Measurements from ENCODE around the gene BZW2. TPM values are rescaled to one million over a fixed set of nuclear protein-coding genes. Genes with fewer than 3 reads are reported as not detected.
A peak's percentile ranks its signal among the peaks of the same experiment; 100 is the strongest.

Gene BZW2
- total RNA-seq, 1 donor from 2014 or later: 104 TPM

GRCh38 chr7:16627236-16627635 lies 18.7 kb upstream of the BZW2 start:
- H3K4me1 Mint-ChIP-seq: no peaks in the 10 kb centered on the region
- H3K27me3 Mint-ChIP-seq: no peaks in the 10 kb centered on the region
- no peaks in the 10 kb centered on the region for H3K9me3 Mint-ChIP-seq
- intact Hi-C loops (cut with micrococcal nuclease): no loop called here
- peaks cover 8% of the 10 kb centered on the region for H3K36me3 Mint-ChIP-seq (ENCODE audit: low read depth)
- H3K27ac Mint-ChIP-seq: no peak overlapping the region
- H3K4me3 Mint-ChIP-seq: no peak overlapping the region
- no peak for DNase-seq

- Mint-ChIP-seq H3K27me3 (no peaks in the 10 kb centered on the region), H3K4me3 (no peak overlapping the region), H3K27ac (no peak overlapping the region), H3K36me3 (ENCODE audit: low read depth) (peaks cover 14% of the 10 kb centered on the region), H3K4me1 (no peaks in the 10 kb centered on the region), H3K9me3 (no peaks in the 10 kb centered on the region)
- intact Hi-C loops (cut with micrococcal nuclease): no loop called here
- no peak for DNase-seq
Observed at GRCh38 chr7:16630654-16631053, 15.3 kb upstream of the BZW2 start.

GRCh38 chr7:16634271-16634738 lies 11.7 kb upstream of the BZW2 start:
- H3K27ac Mint-ChIP-seq: no peak overlapping the region
- DNase-seq: no peak
- intact Hi-C loops (cut with micrococcal nuclease): no loop called here
- no peaks in the 10 kb centered on the region for H3K27me3 Mint-ChIP-seq
- no peaks in the 10 kb centered on the region for H3K9me3 Mint-ChIP-seq
- no peak overlapping the region for H3K4me3 Mint-ChIP-seq
- H3K36me3 Mint-ChIP-seq (ENCODE audit: low read depth): peaks cover 15% of the 10 kb centered on the region
- H3K4me1 Mint-ChIP-seq: peaks cover 6% of the 10 kb centered on the region

DNA sequence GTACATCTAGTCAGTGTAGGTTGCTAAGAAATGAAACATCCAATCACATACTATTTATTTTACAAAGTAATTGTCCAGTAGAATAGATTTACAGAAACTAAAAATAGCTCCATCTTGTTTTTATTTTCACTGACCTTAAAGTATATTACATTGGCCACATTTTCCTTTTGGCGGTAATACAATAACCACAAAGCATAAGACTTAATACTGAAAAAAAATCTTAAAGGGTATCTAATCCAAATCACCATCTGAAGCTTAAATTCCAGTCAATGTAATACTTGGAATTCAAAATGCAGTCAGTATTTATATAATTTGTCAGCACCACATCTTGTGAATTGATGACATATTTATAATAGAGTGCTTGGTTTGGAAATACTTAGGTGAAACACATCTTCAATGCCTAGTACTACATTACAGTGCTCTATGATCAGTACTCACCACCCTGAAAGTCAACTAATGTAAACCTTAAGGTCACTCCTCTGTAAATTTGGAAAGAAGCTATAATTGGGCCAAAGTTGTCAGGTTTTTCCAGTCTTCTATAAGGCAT lies 9.4 kb upstream of the BZW2 start:
- H3K36me3 Mint-ChIP-seq (ENCODE audit: low read depth): peaks cover 15% of the 10 kb centered on the region
- no peak overlapping the region for H3K27ac Mint-ChIP-seq
- H3K4me1 Mint-ChIP-seq: peaks cover 8% of the 10 kb centered on the region
- intact Hi-C loops (cut with micrococcal nuclease): no loop called here
- DNase-seq: no peak
- H3K27me3 Mint-ChIP-seq: no peaks in the 10 kb centered on the region
- H3K4me3 Mint-ChIP-seq: no peak overlapping the region
- no peaks in the 10 kb centered on the region for H3K9me3 Mint-ChIP-seq

- Mint-ChIP-seq H3K27ac (no peak overlapping the region), H3K4me1 (peaks cover 8% of the 10 kb centered on the region), H3K4me3 (no peak overlapping the region), H3K9me3 (no peaks in the 10 kb centered on the region), H3K36me3 (ENCODE audit: low read depth) (peaks cover 11% of the 10 kb centered on the region), H3K27me3 (no peaks in the 10 kb centered on the region)
- DNase-seq: no peak
- intact Hi-C loops (cut with micrococcal nuclease): no loop called here
Observed at GRCh38 chr7:16637379-16637778, 8.6 kb upstream of the BZW2 start.

DNA sequence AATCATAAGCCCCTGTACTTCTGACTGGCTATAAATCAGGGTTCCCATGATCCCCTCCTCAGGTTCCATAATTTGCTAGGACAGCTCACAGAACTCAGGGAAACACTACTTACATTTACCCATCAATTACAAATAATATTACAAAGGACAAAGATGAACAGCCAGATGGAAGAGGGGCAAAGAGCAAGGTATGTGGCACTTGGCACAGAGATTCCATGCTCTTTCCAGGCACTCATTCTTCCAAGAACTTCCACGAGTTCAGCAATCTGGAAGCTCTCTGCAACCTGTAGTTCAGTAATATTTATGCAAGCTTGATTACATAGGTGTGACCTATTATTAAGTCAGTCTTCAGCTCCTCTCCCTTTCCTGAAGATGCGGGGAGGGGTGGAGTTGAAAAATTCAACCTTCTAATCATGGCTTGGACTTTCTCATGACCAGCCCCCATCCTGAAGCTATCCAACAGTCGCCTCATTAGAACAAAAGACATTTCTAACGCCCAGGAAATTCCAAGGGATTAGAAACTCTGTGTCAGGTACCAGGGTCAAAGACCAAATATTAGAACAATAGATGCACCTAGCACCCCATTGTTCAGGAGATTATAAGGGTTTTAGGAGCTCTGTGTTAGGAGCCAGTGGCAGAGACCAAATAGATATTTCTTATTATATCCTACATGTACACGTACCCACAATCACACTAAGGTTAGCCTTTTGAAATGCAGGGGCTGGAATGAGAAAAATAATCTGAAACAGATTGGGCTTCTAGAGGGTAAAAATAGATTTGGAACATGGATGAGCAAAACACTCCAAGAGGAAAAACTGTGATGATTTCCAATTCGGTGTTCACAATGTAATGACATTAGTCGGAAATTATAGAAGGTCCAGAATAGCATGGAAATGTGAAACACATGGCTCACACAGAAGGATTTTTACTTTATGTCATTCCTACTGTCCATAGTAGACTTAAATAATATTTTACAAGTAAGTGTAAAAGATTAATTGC lies 7.4 kb upstream of the BZW2 start:
- Mint-ChIP-seq H3K27ac (no peak overlapping the region), H3K4me1 (peaks cover 14% of the 10 kb centered on the region), H3K9me3 (no peaks in the 10 kb centered on the region)

DNA sequence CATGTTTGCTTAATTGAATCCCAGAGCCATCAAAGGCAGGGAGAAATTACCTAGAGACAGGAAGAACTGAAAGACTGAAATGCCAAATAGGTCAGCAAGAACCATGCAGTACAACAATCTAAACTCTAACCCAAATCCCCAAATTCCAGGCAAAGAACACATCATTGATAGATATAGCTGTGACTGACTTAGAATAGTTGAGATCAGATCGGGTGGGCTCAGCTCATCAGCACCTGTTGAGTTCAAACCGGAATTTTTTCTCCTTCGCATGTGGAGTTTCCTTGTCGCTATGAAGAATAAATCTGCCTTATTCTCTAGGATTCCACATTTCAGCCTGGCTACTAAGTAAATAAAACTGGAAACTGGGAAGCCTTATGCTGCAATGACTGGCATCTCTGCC lies 1.8 kb upstream of the BZW2 start:
- Mint-ChIP-seq H3K4me3 (peak overlapping the region; percentile 93), H3K9me3 (peaks cover 6% of the 10 kb centered on the region), H3K4me1 (peaks cover 46% of the 10 kb centered on the region), H3K27ac (peak overlapping the region; percentile 39), H3K27me3 (no peaks in the 10 kb centered on the region), H3K36me3 (ENCODE audit: low read depth) (peaks cover 23% of the 10 kb centered on the region)
- no peak for DNase-seq
- intact Hi-C loops (cut with micrococcal nuclease): loop anchor here (10.0 kb wide), 1 partner anchor 501 kb away; no protein-coding TSS in a partner anchor

More for the DNA sequence above, 7.4 kb upstream of the BZW2 start:
- Mint-ChIP-seq H3K4me3 (no peak overlapping the region), H3K36me3 (ENCODE audit: low read depth) (peaks cover 11% of the 10 kb centered on the region), H3K27me3 (no peaks in the 10 kb centered on the region)
- intact Hi-C loops (cut with micrococcal nuclease): no loop called here
- no peak for DNase-seq

DNA sequence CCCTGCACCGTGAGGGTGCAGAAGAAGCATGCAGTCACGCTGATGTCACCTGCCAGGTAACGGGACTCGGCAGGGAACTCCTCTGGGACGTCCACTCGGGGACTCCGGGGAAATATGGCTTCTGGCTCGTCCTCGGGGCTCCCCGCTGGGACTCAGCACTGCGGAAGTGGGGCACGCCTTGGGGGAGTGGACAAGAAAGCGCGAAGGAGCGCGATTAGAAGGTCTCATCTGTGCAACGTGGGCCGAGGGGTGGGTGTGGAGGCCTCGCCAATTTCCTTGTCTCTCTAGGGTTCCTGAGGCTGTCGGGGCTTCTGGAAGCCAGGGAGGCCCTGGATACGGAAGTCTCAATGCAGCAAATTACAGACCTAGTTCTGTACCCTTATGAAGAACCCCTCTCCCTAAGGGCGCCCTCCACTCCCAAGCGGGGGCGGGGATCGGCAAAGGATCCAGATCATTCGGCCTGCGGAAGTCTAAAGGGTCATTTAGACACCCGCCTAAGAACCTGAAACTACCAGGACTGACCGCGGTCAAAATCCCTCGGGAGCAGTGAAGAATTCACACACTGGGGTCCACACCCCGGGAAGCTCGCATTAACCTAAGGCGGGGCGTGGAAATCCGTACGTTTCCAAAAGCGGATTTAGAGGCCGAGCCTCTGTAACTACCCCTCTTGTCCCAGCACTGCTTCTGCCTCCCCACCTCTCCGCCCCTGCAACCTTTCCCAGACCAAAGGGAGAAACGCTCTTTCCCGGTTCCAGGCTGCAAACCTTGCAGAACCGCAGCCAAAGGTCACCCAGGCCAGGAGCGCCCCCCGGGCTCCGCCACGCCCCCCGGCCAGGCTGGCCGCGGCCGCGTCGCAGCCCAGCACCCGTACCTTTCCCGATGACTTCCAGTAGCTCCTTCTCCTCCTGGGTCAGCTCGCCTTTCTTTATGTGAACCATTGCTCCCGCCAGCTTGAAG lies 1.1 kb upstream of the BZW2 start:
- H3K4me1 Mint-ChIP-seq: peaks cover 50% of the 10 kb centered on the region
- peak overlapping the region; percentile 93 for H3K4me3 Mint-ChIP-seq
- peaks cover 23% of the 10 kb centered on the region for H3K36me3 Mint-ChIP-seq (ENCODE audit: low read depth)
- H3K27ac Mint-ChIP-seq: peak overlapping the region; percentile 99
- H3K27me3 Mint-ChIP-seq: no peaks in the 10 kb centered on the region
- H3K9me3 Mint-ChIP-seq: peaks cover 6% of the 10 kb centered on the region
- intact Hi-C loops (cut with micrococcal nuclease): loop anchor here (1.0 to 10.0 kb wide), 5 partner anchors 25 to 652 kb away; partner anchors contain the start of gene AHR
- peak; percentile 89 for DNase-seq

DNA sequence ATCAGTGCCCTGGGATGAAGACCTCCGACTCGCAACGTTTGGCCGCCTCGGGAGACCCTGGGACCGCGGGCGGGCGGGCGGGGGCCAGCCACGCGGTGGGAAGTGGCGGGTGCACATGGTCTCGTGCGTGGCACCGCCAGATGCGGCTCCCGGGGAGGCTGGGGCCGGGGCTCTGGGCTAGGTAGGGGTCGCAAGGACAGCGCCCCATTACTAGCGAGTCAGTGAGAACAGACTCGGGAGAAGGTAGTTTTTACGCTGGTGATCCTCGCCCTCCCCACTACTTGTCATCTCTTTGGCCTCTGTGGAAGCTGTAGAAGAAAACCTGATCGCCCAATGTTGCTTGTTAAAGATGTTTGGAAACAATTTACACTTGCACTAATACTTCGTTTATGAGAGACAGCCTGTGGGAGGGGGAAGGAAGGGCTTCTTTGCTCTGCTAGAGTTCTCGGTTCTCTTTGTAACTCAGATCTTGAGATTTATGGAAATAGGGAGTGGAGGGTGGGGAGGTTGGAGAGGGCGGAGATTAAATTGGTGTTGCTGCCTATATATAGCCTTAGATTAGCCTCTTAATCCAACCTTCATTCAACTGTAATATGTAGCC lies 591 bp downstream of the BZW2 start:
- Mint-ChIP-seq H3K36me3 (ENCODE audit: low read depth) (peaks cover 32% of the 10 kb centered on the region), H3K27me3 (no peaks in the 10 kb centered on the region), H3K9me3 (peaks cover 6% of the 10 kb centered on the region), H3K4me3 (peak overlapping the region; percentile 93), H3K27ac (peak overlapping the region; percentile 99), H3K4me1 (peaks cover 57% of the 10 kb centered on the region)
- DNase-seq: no peak
- intact Hi-C loops (cut with micrococcal nuclease): loop anchor here (1.0 to 10.0 kb wide), 5 partner anchors 41 to 651 kb away; partner anchors contain the start of gene AHR

DNA sequence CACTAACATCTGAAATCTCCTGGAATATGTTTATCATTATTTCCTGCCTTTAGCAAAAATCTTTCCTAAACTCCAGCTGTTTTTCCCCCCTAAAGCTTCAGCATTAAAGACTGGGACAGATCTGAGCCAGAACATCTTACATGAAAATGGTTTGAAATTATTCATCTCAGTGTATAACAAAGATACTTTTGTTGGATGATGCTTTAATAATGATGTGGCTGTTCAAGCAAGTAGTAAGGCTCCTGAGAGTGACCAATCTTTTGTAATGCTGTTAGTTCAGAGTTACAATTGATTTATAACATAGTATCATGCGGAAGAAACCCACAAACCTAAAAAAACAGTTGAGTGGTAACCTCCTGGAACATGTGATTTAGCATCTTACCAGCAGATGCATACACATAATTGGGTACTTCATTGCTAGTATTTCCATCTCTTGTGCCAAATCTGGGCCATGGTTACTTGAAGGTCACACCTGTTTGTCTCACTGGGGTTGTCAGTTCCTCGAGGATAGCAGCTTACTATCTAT lies 1.5 kb downstream of the BZW2 start:
- Mint-ChIP-seq H3K27me3 (no peaks in the 10 kb centered on the region), H3K4me1 (peaks cover 60% of the 10 kb centered on the region), H3K27ac (peak overlapping the region; percentile 99), H3K9me3 (peaks cover 6% of the 10 kb centered on the region), H3K36me3 (ENCODE audit: low read depth) (peaks cover 32% of the 10 kb centered on the region), H3K4me3 (peak overlapping the region; percentile 93)
- no peak for DNase-seq
- intact Hi-C loops (cut with micrococcal nuclease): loop anchor here (2.0 to 10.0 kb wide), 4 partner anchors 40 to 650 kb away; partner anchors contain the start of gene AHR

GRCh38 chr7:16648551-16648950 lies 2.6 kb downstream of the BZW2 start:
- Mint-ChIP-seq H3K27ac (peak overlapping the region; percentile 21), H3K36me3 (ENCODE audit: low read depth) (peaks cover 37% of the 10 kb centered on the region), H3K4me1 (peaks cover 60% of the 10 kb centered on the region), H3K27me3 (no peaks in the 10 kb centered on the region), H3K4me3 (peak overlapping the region; percentile 62), H3K9me3 (peaks cover 6% of the 10 kb centered on the region)
- no peak for DNase-seq
- intact Hi-C loops (cut with micrococcal nuclease): loop anchor here (5.0 to 10.0 kb wide), 3 partner anchors 39 to 649 kb away; partner anchors contain the start of gene AHR

DNA sequence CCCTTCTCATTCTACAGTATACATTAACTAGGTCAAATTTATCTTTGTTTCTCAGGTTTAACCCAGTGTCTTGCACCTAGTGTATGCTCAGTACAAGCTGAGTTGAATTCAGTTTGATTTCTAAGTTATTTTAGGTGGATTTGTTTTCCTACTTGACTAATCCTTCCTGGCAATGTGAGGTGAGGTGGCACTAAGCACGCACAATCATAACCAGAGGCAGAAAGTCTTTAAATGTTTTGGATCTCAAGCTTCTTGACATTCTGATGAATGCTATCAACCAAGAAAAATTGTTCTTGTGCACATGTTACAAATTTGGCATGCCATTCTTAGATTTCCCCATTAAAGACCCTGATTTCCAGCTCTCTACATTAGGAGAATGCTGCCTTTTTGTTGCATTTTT lies 3.2 kb downstream of the BZW2 start:
- no peaks in the 10 kb centered on the region for H3K27me3 Mint-ChIP-seq
- intact Hi-C loops (cut with micrococcal nuclease): loop anchor here (5.0 to 10.0 kb wide), 3 partner anchors 38 to 648 kb away; partner anchors contain the start of gene AHR
- peaks cover 56% of the 10 kb centered on the region for H3K4me1 Mint-ChIP-seq
- no peak overlapping the region for H3K27ac Mint-ChIP-seq
- no peak for DNase-seq
- H3K4me3 Mint-ChIP-seq: peak overlapping the region; percentile 62
- peaks cover 33% of the 10 kb centered on the region for H3K36me3 Mint-ChIP-seq (ENCODE audit: low read depth)
- peaks cover 6% of the 10 kb centered on the region for H3K9me3 Mint-ChIP-seq

Measured in activated CD4-positive, alpha-beta T cell treated with anti-CD3 and anti-CD28 coated beads, Interleukin-2, amount 10 ng/mL, durations not matched to agents 24 days and 14 days (primary cell).